Measurements from ENCODE around the gene RIF1. TPM values are rescaled to one million over a fixed set of nuclear protein-coding genes. Genes with fewer than 3 reads are reported as not detected.

RIF1 gene
- total RNA-seq, 3 donors from 2014 or later (not counting 1 experiment from before 2014, with no cell fraction given) = 37.0 to 52.0 (median 39.3) TPM

DNA sequence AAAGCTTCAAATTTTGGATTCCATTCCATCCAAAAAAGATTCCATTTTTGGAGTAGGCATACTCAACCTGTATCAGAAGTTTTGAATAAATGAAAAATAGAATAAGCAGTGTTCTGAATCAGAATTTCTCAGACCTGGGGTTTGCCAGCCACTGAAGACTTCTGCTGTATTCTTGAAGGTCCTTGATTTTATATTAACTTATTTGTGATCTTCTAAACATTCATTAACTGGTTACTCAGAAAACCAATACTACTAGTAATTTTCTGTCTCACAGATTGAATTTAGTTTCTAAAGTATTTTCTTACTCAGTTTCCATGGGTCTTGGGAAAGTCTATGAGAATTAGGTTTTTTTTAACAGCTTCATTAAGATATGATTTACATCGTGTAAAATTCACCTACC lies 60.9 kb downstream of the RIF1 start:
- Histone ChIP-seq H3K36me3 (ENCODE audit: control insufficient read depth, insufficient read depth, low read length) (peaks cover 67% of the 10 kb centered on the region), H3K4me3 (ENCODE audit: low read length) (no peak overlapping the region), H3K27me3 (ENCODE audit: control insufficient read depth, insufficient read depth, low read length) (no peaks in the 10 kb centered on the region), H3K27ac (ENCODE audit: low read length) (no peak overlapping the region), H3K4me1 (ENCODE audit: control insufficient read depth, insufficient read depth, low read length) (no peaks in the 10 kb centered on the region), H3K9me3 (ENCODE audit: control insufficient read depth, insufficient read depth, low read length) (no peaks in the 10 kb centered on the region)
- intact Hi-C loops (cut with micrococcal nuclease) = no loop called here
- Mint-ChIP-seq H3K4me1 (peaks cover 0 to 9% of the 10 kb centered on the region in 2 donors), H3K4me3 (no peak overlapping the region), H3K27ac (no peak overlapping the region), H3K36me3 (peaks cover 47% of the 10 kb centered on the region), H3K9me3 (no peaks in the 10 kb centered on the region), H3K27me3 (ENCODE audit: low read depth in 2 of 2) (no peaks in the 10 kb centered on the region)
- DNase-seq = no peak
- no peak for ATAC-seq
- TF ChIP-seq, protein P1, sequence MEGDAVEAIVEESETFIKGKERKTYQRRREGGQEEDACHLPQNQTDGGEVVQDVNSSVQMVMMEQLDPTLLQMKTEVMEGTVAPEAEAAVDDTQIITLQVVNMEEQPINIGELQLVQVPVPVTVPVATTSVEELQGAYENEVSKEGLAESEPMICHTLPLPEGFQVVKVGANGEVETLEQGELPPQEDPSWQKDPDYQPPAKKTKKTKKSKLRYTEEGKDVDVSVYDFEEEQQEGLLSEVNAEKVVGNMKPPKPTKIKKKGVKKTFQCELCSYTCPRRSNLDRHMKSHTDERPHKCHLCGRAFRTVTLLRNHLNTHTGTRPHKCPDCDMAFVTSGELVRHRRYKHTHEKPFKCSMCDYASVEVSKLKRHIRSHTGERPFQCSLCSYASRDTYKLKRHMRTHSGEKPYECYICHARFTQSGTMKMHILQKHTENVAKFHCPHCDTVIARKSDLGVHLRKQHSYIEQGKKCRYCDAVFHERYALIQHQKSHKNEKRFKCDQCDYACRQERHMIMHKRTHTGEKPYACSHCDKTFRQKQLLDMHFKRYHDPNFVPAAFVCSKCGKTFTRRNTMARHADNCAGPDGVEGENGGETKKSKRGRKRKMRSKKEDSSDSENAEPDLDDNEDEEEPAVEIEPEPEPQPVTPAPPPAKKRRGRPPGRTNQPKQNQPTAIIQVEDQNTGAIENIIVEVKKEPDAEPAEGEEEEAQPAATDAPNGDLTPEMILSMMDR (IDR thresholded peaks at IDR 0.05) = no peak
- WGBS (ENCODE audit: insufficient coverage) = no CpG with 5 or more reads among the region's 1 CpG

DNA sequence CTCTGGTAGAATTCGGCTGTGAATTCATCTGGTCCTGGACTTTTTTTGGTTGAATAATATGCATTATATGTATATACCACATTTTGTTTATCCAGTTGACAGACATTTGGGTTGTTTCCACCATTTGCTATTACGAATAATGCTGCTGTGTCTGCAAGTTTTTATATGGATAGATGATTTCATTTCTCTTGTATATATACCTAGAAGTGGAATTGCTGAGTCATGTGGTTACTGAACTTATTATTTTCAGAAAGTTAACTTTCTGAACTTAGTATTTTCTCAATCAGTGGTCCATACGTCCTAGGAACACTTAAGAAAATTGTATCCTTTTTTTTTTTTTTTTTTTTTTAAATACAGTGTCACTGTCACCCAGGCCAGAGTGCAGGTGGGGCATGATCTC lies 63.3 kb downstream of the RIF1 start:
- Mint-ChIP-seq H3K4me1 (peaks cover 0 to 9% of the 10 kb centered on the region in 2 donors), H3K27me3 (ENCODE audit: low read depth in 2 of 2) (no peaks in the 10 kb centered on the region), H3K27ac (no peak overlapping the region), H3K9me3 (no peaks in the 10 kb centered on the region), H3K36me3 (peaks cover 40% of the 10 kb centered on the region), H3K4me3 (no peak overlapping the region)
- Histone ChIP-seq H3K36me3 (ENCODE audit: control insufficient read depth, insufficient read depth, low read length) (peaks cover 64% of the 10 kb centered on the region), H3K27me3 (ENCODE audit: control insufficient read depth, insufficient read depth, low read length) (no peaks in the 10 kb centered on the region), H3K4me3 (ENCODE audit: low read length) (no peak overlapping the region), H3K27ac (ENCODE audit: low read length) (no peak overlapping the region), H3K9me3 (ENCODE audit: control insufficient read depth, insufficient read depth, low read length) (no peaks in the 10 kb centered on the region), H3K4me1 (ENCODE audit: control insufficient read depth, insufficient read depth, low read length) (no peaks in the 10 kb centered on the region)
- ATAC-seq (no peak), DNase-seq (no peak)
- 50% methylated on average over 1 of the region's 3 CpGs for WGBS (ENCODE audit: insufficient coverage)
- TF ChIP-seq, protein P1 (IDR thresholded peaks at IDR 0.05) = no peak
- intact Hi-C loops (cut with micrococcal nuclease) = no loop called here

DNA sequence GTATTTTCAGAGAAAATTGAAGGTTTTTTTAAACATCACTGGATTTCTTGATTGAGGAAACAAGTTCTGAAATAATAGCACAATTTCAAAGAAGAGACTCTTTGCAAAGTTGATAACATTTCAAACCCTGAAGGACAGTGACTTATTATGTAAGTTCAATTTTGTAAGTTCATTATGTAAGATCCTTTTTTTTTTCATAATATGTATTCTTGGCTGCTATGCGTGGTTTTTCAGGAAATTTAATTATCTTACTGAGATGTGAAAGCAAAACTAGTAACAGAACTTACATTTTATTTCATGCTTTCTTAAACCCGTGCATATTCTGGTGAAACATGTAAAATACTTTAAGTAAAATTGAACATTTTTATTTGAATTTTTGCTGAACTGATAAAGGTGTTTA lies 65.4 kb downstream of the RIF1 start:
- ATAC-seq (no peak), DNase-seq (no peak)
- peaks cover 0 to 9% of the 10 kb centered on the region in 2 donors for H3K4me1 Mint-ChIP-seq
- no peaks in the 10 kb centered on the region for H3K27me3 ChIP-seq (ENCODE audit: control insufficient read depth, insufficient read depth, low read length)
- no peaks in the 10 kb centered on the region for H3K27me3 Mint-ChIP-seq (ENCODE audit: low read depth in 2 of 2)
- H3K4me3 Mint-ChIP-seq = no peak overlapping the region
- no peak overlapping the region for H3K27ac ChIP-seq (ENCODE audit: low read length)
- peaks cover 47% of the 10 kb centered on the region for H3K36me3 ChIP-seq (ENCODE audit: control insufficient read depth, insufficient read depth, low read length)
- intact Hi-C loops (cut with micrococcal nuclease) = no loop called here
- no peak overlapping the region for H3K27ac Mint-ChIP-seq
- H3K4me1 ChIP-seq (ENCODE audit: control insufficient read depth, insufficient read depth, low read length) = no peaks in the 10 kb centered on the region
- H3K4me3 ChIP-seq (ENCODE audit: low read length) = no peak overlapping the region
- no peaks in the 10 kb centered on the region for H3K9me3 ChIP-seq (ENCODE audit: control insufficient read depth, insufficient read depth, low read length)
- WGBS (ENCODE audit: insufficient coverage) = no CpG with 5 or more reads among the region's 2 CpGs
- H3K9me3 Mint-ChIP-seq = no peaks in the 10 kb centered on the region
- TF ChIP-seq, protein P1 (IDR thresholded peaks at IDR 0.05) = no peak
- peaks cover 30% of the 10 kb centered on the region for H3K36me3 Mint-ChIP-seq

DNA sequence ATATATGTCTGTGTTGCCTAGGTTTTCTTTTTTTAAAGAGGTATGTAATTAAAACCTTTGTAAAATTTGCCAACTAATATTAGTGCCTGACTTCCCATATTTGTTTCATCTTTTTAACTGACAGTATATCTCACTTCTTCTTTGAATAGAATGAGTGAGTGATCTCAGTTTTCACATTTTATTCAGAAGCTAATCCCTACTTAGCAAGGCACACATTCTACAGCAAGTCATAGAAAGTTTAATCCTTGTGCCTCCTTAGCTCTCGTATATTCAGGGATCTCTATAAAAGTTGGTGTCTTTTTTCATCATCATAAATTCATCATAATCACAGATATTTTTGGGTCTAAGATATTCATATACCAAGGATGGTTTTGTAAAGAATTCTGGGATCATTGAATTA lies 66.6 kb downstream of the RIF1 start:
- Histone ChIP-seq H3K27me3 (ENCODE audit: control insufficient read depth, insufficient read depth, low read length) (no peaks in the 10 kb centered on the region), H3K9me3 (ENCODE audit: control insufficient read depth, insufficient read depth, low read length) (no peaks in the 10 kb centered on the region), H3K36me3 (ENCODE audit: control insufficient read depth, insufficient read depth, low read length) (peaks cover 42% of the 10 kb centered on the region), H3K27ac (ENCODE audit: low read length) (no peak overlapping the region), H3K4me3 (ENCODE audit: low read length) (no peak overlapping the region), H3K4me1 (ENCODE audit: control insufficient read depth, insufficient read depth, low read length) (no peaks in the 10 kb centered on the region)
- DNase-seq (no peak), ATAC-seq (no peak)
- H3K4me3 Mint-ChIP-seq = no peak overlapping the region
- TF ChIP-seq, protein P1 (IDR thresholded peaks at IDR 0.05) = no peak
- intact Hi-C loops (cut with micrococcal nuclease) = no loop called here
- no peaks in the 10 kb centered on the region for H3K27me3 Mint-ChIP-seq (ENCODE audit: low read depth in 2 of 2)
- peaks cover 0 to 9% of the 10 kb centered on the region in 2 donors for H3K4me1 Mint-ChIP-seq
- H3K27ac Mint-ChIP-seq = no peak overlapping the region
- WGBS (ENCODE audit: insufficient coverage) = no CpG with 5 or more reads among the region's 1 CpG
- peaks cover 26% of the 10 kb centered on the region for H3K36me3 Mint-ChIP-seq
- H3K9me3 Mint-ChIP-seq = no peaks in the 10 kb centered on the region

Measured in natural killer cell (primary cell).